HCT116 (cell line): ENCODE results near the gene SF3B6. TPM values are rescaled to one million over a fixed set of nuclear protein-coding genes. Genes with fewer than 3 reads are reported as not detected.

Source experiments
- ATAC-seq: fragments of 200-7000 bp; cut with Tn5 transposase; 2 replicates; pipeline ENCODE4 v1.9.1; 2020; ENCODE audit warnings: mild to moderate bottlenecking, moderate library complexity
- BruUV-seq: library from RNA; stranded (reverse); fragments of 400-500 nt; replicated peaks from 2 replicates; lab custom pipeline; 2021; lab: Mats Ljungman, UMichigan
- CTCF ChIA-PET: fragments of 300-600 bp; sonication (Branson Sonifier 250); formaldehyde crosslinking; loops from one replicate; lab custom pipeline; 2021; ENCODE audit warnings: antibody characterized with exemption; lab: Charles Lee
- POLR2A ChIA-PET: fragments of 300-600, 350-600 bp; sonication (Branson Sonifier 250); formaldehyde crosslinking; loops from one replicate; lab custom pipeline; 2021; ENCODE audit warnings: antibody characterized with exemption; lab: Charles Lee
- RAD21 ChIA-PET, 2 experiments: fragments of 300-600 bp; sonication (Branson Sonifier 250); formaldehyde crosslinking; loops; one replicate each; lab custom pipeline; 2023; ENCODE audit warnings: low total read pairs in 2 of 2; ENCODE audit not compliant: uncharacterized antibody in 2 of 2, unreplicated experiment in 2 of 2, low non-redundant PET in 1 of 2; lab: Charles Lee
- DNase-seq: peaks from one replicate; pipeline ENCODE4 v3.0.0-alpha.2; 2010; ENCODE audit warnings: low read depth, low spot score
- H2AFZ ChIP-seq: fragments of 200-600 bp; shearing (Covaris generic), sonication (generic); 2 replicates; pipeline ENCODE4 v1.6.1; 2017; ENCODE audit warnings: low read depth, mixed run types, mixed read lengths, antibody characterized with exemption, low read length; ENCODE audit not compliant: poor library complexity, severe bottlenecking
- H3K27ac ChIP-seq: 2 replicates; pipeline ENCODE4 v1.5.1; 2012; ENCODE audit warnings: low read depth, low read length
- H3K27me3 ChIP-seq: fragments of 200-600 bp; sonication (generic); 2 replicates; pipeline ENCODE4 v1.6.1; 2016; ENCODE audit warnings: mixed run types, low read length, mixed read lengths; ENCODE audit not compliant: insufficient read depth
- H3K36me3 ChIP-seq, 2 experiments: fragments of 200-500 bp in 1 of 2; fragments of 200-600 bp in 1 of 2; sonication (Bioruptor generic) in 1 of 2; sonication (generic) in 1 of 2; 2 replicates each; pipeline versions ENCODE4 v1.5.1 to v1.6.1; 2014 to 2016; ENCODE audit warnings: low read length in 2 of 2, inconsistent platforms in 1 of 2, mixed read lengths in 1 of 2, mixed run types in 1 of 2; ENCODE audit not compliant: insufficient read depth in 2 of 2, control insufficient read depth in 1 of 2
- H3K4me1 ChIP-seq, 2 experiments: fragments of 200-600 bp in 1 of 2; sonication (generic) in 1 of 2; 2 replicates each; pipeline versions ENCODE4 v1.5.1 to v1.6.1; 2012 to 2017; ENCODE audit warnings: low read length in 2 of 2, inconsistent platforms in 1 of 2, mild to moderate bottlenecking in 1 of 2, mixed read lengths in 1 of 2, mixed run types in 1 of 2, moderate library complexity in 1 of 2; ENCODE audit not compliant: insufficient read depth in 2 of 2, control insufficient read depth in 1 of 2
- H3K4me2 ChIP-seq: fragments of 200-600 bp; sonication (generic); 2 replicates; pipeline ENCODE4 v1.6.1; 2017; ENCODE audit warnings: mixed run types, low read length, mixed read lengths
- H3K4me3 ChIP-seq, 2 experiments: fragments of 200-600 bp in 1 of 2; sonication (generic) in 1 of 2; replicated peaks in 1 of 2; 2 replicates each; pipeline ENCODE4 v1.5.1; 2011 to 2016; ENCODE audit warnings: low read length in 2 of 2, control low read depth in 1 of 2, low read depth in 1 of 2, mild to moderate bottlenecking in 1 of 2, mixed read lengths in 1 of 2, mixed run types in 1 of 2
- H3K79me2 ChIP-seq: fragments of 200-600 bp; sonication (generic); 2 replicates; pipeline ENCODE4 v1.6.1; 2017; ENCODE audit warnings: mild to moderate bottlenecking, mixed run types, low read length, moderate library complexity, mixed read lengths; ENCODE audit not compliant: insufficient read depth
- H3K9ac ChIP-seq: fragments of 200-600 bp; sonication (generic); 2 replicates; pipeline ENCODE4 v1.6.1; 2016; ENCODE audit warnings: low read length, mixed read lengths
- H3K9me2 ChIP-seq: fragments of 200-600 bp; sonication (generic), shearing (Covaris generic); 2 replicates; pipeline ENCODE4 v1.6.1; 2017; ENCODE audit warnings: mixed run types, mild to moderate bottlenecking, moderate library complexity; ENCODE audit not compliant: insufficient read depth
- H3K9me3 ChIP-seq, 2 experiments: fragments of 200-500 bp in 1 of 2; fragments of 200-600 bp in 1 of 2; sonication (Bioruptor generic) in 1 of 2; sonication (generic) in 1 of 2; 2 replicates each; pipeline ENCODE4 v1.6.1; 2014 to 2017; ENCODE audit warnings: low read length in 2 of 2, mixed read lengths in 2 of 2, inconsistent platforms in 1 of 2, low read depth in 1 of 2, mild to moderate bottlenecking in 1 of 2, mixed run types in 1 of 2, moderate library complexity in 1 of 2; ENCODE audit not compliant: control insufficient read depth in 1 of 2, insufficient read depth in 1 of 2
- H4K20me1 ChIP-seq: fragments of 200-600 bp; sonication (generic), shearing (Covaris generic); 2 replicates; pipeline ENCODE4 v1.6.1; 2017; ENCODE audit warnings: mixed run types, mild to moderate bottlenecking, moderate library complexity; ENCODE audit not compliant: insufficient read depth
- CEBPB ChIP-seq: IDR thresholded peaks from 2 replicates; pipeline ENCODE4 v1.6.1; 2012; ENCODE audit warnings: low read depth
- EGR1 ChIP-seq: IDR thresholded peaks from 2 replicates; pipeline ENCODE4 v1.6.1; 2012; ENCODE audit warnings: low read depth
- ELF1 ChIP-seq: IDR thresholded peaks from 2 replicates; pipeline ENCODE4 v1.6.1; 2012; ENCODE audit warnings: low read depth, borderline replicate concordance
- EZH2 ChIP-seq: fragments of 200-600 bp; sonication (generic); IDR thresholded peaks from 2 replicates; pipeline ENCODE4 v1.6.1; 2017; ENCODE audit warnings: antibody characterized with exemption, mixed run types
- EZH2phosphoT487 ChIP-seq: fragments of 200-600 bp; IDR thresholded peaks from 2 replicates; pipeline ENCODE4 v1.6.1; 2018; ENCODE audit warnings: antibody characterized with exemption, borderline replicate concordance
- FOSL1 ChIP-seq: IDR thresholded peaks from 2 replicates; pipeline ENCODE4 v1.6.1; 2012; ENCODE audit warnings: low read depth
- JUND ChIP-seq: IDR thresholded peaks from 2 replicates; pipeline ENCODE4 v1.6.1; 2012
- POLR2A ChIP-seq: IDR thresholded peaks from 2 replicates; pipeline ENCODE4 v1.7.0; 2011; ENCODE audit warnings: borderline replicate concordance; ENCODE audit not compliant: insufficient read depth, insufficient read length; ENCODE audit errors: extremely low read depth
- POLR2AphosphoS5 ChIP-seq: IDR thresholded peaks from 2 replicates; pipeline ENCODE4 v1.6.1; 2011; ENCODE audit warnings: mild to moderate bottlenecking, low read depth, low read length, moderate library complexity
- SIN3A ChIP-seq: IDR thresholded peaks from 2 replicates; pipeline ENCODE4 v1.6.1; 2012; ENCODE audit warnings: low read depth
- SP1 ChIP-seq: IDR thresholded peaks from 2 replicates; pipeline ENCODE4 v1.6.1; 2012; ENCODE audit warnings: low read depth
- ZFX ChIP-seq: fragments of 450-650 bp; IDR thresholded peaks from 2 replicates; pipeline ENCODE4 v1.6.1; 2017
- ZNF274 ChIP-seq: fragments of 200-500 bp; sonication (Bioruptor generic); IDR thresholded peaks from 2 replicates; pipeline ENCODE4 v1.6.1; 2014; ENCODE audit warnings: mild to moderate bottlenecking, low read depth, low read length, inconsistent platforms
- intact Hi-C: fragments of 100-400 bp; cut with micrococcal nuclease; formaldehyde crosslinking; loops from 2 replicates; pipeline ENCODE4 v1.10.0; 2022
- total RNA-seq: library from RNA; stranded (reverse); gene quantifications from one replicate; pipeline ENCODE4 v1.2.1, GENCODE V29; 2021; ENCODE audit not compliant: unreplicated experiment
- TF ChIP-seq, protein P1 (sequence below): IDR thresholded peaks from 2 replicates; pipeline ENCODE4 v1.6.1; 2012
- TF ChIP-seq, protein P2 (sequence below): IDR thresholded peaks from 2 replicates; pipeline ENCODE4 v1.6.1; 2012

Gene SF3B6
- total RNA-seq, 1 experiment from 2014 or later, result 129 TPM

DNA sequence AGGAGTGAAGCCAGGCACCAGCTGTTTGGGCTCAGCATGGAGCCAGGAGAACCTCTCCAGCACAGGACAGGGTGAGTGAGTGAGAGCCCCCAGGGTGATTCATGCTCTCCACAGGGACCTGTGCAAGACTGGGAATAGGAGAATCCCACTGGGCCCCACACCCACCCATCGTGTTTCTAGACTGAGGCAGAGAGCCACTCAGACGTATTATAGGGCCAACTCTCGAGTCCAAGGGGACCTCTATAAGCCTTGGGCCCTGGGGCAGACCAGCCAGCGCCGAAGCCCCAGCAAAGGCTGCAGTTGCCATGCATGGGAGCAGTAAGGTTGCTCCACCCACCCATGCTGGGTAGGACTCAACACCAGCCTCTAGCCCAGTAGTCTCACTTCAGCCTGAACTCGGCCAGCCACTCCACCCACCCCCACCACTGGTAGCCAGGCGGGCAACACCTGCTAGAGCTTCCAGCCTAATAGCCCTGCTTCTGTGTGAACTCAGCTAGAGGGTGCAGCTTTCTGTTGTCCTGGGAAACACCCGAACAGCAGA, 28.1 kb upstream of the SF3B6 start:
- Histone ChIP-seq H3K27me3 (no peaks in the 10 kb centered on the region), H3K36me3 (no peaks in the 10 kb centered on the region), H3K79me2 (no peaks in the 10 kb centered on the region), H3K4me1 (peaks cover 0 to 5% of the 10 kb centered on the region in 2 experiments; a peak in 1 of 4 replicates), H3K4me3 (no peak overlapping the region), H3K9ac (no peak overlapping the region), H3K27ac (no peak overlapping the region), H3K9me2 (no peaks in the 10 kb centered on the region), H4K20me1 (no peaks in the 10 kb centered on the region), H2AFZ (no peak overlapping the region), H3K9me3 (no peaks in the 10 kb centered on the region), H3K4me2 (no peak overlapping the region)
- ChIA-PET CTCF (no interaction called here), RAD21 (no interaction called here), POLR2A (no interaction called here)
- no peak for DNase-seq
- intact Hi-C loops, result no loop called here
- ATAC-seq, result no peak
- TF ChIP-seq JUND (no peak), POLR2AphosphoS5 (no peak), ZFX (no peak), ELF1 (no peak), EZH2phosphoT487 (no peak), POLR2A (no peak), EGR1 (no peak), FOSL1 (no peak), EZH2 (no peak)
- TF ChIP-seq, protein P1, sequence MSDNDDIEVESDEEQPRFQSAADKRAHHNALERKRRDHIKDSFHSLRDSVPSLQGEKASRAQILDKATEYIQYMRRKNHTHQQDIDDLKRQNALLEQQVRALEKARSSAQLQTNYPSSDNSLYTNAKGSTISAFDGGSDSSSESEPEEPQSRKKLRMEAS, result no peak
- no TSS peak for BruUV-seq

DNA sequence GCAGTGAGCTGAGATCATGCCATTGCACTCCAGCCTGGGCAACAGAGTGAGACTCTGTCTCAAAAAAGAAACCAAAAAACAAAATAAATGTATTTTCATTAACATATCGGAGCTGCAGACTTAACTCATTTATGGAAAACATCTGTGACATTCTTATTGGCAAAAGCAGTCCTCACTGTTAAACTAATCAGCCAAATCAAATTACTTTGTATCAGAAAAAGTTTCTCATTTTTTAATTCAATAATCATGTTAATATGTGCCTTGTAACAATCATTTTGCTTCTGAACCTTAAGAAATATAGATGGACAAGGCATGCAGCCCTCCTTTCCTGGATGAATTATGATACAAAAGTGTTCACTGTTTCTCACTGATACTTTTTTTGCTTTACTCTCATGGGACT, 26.6 kb upstream of the SF3B6 start:
- no peak for ATAC-seq
- Histone ChIP-seq H3K79me2 (no peaks in the 10 kb centered on the region), H4K20me1 (no peaks in the 10 kb centered on the region), H3K27me3 (no peaks in the 10 kb centered on the region), H3K4me3 (no peak overlapping the region), H3K9ac (no peak overlapping the region), H3K36me3 (no peaks in the 10 kb centered on the region), H3K27ac (no peak overlapping the region), H2AFZ (no peak overlapping the region), H3K9me3 (no peaks in the 10 kb centered on the region), H3K4me2 (no peak overlapping the region), H3K9me2 (no peaks in the 10 kb centered on the region), H3K4me1 (no peaks in the 10 kb centered on the region)
- ChIA-PET CTCF (interaction anchor here (2.0 kb wide), 1 partner anchor 18 kb away, joined by 8 read pairs; the partner anchor contains the start of gene TP53I3), POLR2A (no interaction called here), RAD21 (no interaction called here)
- intact Hi-C loops, result no loop called here
- DNase-seq, result no peak
- TF ChIP-seq CEBPB, result no peak
- TF ChIP-seq, protein P2, sequence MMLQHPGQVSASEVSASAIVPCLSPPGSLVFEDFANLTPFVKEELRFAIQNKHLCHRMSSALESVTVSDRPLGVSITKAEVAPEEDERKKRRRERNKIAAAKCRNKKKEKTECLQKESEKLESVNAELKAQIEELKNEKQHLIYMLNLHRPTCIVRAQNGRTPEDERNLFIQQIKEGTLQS, result no peak
- TF ChIP-seq POLR2A, result no peak
- TF ChIP-seq ELF1, result no peak
- no peak for TF ChIP-seq ZNF274
- no peak for TF ChIP-seq SIN3A
- no peak for TF ChIP-seq ZFX
- TF ChIP-seq SP1, result no peak
- BruUV-seq, result no TSS peak
